ENCODE data around the gene HMGN1. TPM values are rescaled to one million over a fixed set of nuclear protein-coding genes. Genes with fewer than 3 reads are reported as not detected.

HMGN1 gene
- total and polyA plus RNA-seq, 4 donors = 34.6 to 92.3 (median 55.0) TPM

DNA sequence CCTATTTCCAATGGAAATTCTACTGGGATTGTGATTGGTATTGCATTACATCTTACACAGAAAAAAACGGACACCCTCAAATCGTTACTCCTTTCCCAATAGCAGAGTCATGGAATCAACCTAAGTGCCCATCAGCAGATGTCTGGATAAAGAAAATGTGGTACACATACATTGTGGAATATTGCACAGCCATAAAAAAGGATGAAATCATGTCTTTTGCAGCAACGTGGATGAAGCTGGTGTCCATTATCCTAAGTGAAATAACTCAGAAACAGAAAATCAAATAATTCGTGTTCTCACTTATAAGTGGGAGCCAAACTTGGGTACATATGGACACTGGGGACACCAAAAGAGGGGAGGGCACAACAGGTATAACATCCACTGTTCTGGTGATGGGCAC is 14.3 kb downstream of the HMGN1 start:
- 94% methylated on average over 4 of the region's 4 CpGs for WGBS

GRCh38 chr21:39332175-39332574 is 16.7 kb downstream of the HMGN1 start:
- no peaks in the 10 kb centered on the region for H3K4me1 ChIP-seq (ENCODE audit: control insufficient read depth in 4 of 4, insufficient read depth in 4 of 4, low read length in 3 of 4)
- no peak overlapping the region for H3K27ac ChIP-seq (ENCODE audit: low read depth in 1 of 2, low read length in 2 of 2)
- H3K9ac ChIP-seq (ENCODE audit: low read depth in 1 of 2, low read length in 2 of 2) = no peak overlapping the region
- no peak overlapping the region for H3K4me3 ChIP-seq (ENCODE audit: low read depth in 1 of 3, low read length in 3 of 3)
- no peaks in the 10 kb centered on the region for H3K27me3 ChIP-seq (ENCODE audit: control insufficient read depth in 4 of 4, insufficient read depth in 4 of 4, low read length in 3 of 4)
- no peaks in the 10 kb centered on the region for H3K36me3 ChIP-seq (ENCODE audit: control insufficient read depth in 4 of 4, insufficient read depth in 3 of 4, low read depth in 1 of 4, low read length in 3 of 4)
- WGBS = 70% methylated on average over 8 of the region's 8 CpGs
- no peak for DNase-seq (ENCODE audit: low spot score)
- no peak for TF ChIP-seq TAF1 (conservative IDR thresholded peaks at IDR 0.05)
- TF ChIP-seq YY1 (IDR thresholded peaks at IDR 0.05) = no peak
- no peak for TF ChIP-seq GABPA (IDR thresholded peaks at IDR 0.05 in 1 of 2, conservative IDR thresholded peaks at IDR 0.05 in 1 of 2)
- TF ChIP-seq FOXA2 (IDR thresholded peaks at IDR 0.05) = no peak
- no peak for TF ChIP-seq RXRA (IDR thresholded peaks at IDR 0.05)
- no peak for TF ChIP-seq HNF4A (conservative IDR thresholded peaks at IDR 0.05)
- TF ChIP-seq RAD21 (IDR thresholded peaks at IDR 0.05) = no peak
- no peak for TF ChIP-seq JUND (IDR thresholded peaks at IDR 0.05)
- no peak for TF ChIP-seq MAX (IDR thresholded peaks at IDR 0.05)
- no peak for TF ChIP-seq SP1 (IDR thresholded peaks at IDR 0.05)
- TF ChIP-seq ZBTB33 (IDR thresholded peaks at IDR 0.05) = no peak
- TF ChIP-seq, protein P1, sequence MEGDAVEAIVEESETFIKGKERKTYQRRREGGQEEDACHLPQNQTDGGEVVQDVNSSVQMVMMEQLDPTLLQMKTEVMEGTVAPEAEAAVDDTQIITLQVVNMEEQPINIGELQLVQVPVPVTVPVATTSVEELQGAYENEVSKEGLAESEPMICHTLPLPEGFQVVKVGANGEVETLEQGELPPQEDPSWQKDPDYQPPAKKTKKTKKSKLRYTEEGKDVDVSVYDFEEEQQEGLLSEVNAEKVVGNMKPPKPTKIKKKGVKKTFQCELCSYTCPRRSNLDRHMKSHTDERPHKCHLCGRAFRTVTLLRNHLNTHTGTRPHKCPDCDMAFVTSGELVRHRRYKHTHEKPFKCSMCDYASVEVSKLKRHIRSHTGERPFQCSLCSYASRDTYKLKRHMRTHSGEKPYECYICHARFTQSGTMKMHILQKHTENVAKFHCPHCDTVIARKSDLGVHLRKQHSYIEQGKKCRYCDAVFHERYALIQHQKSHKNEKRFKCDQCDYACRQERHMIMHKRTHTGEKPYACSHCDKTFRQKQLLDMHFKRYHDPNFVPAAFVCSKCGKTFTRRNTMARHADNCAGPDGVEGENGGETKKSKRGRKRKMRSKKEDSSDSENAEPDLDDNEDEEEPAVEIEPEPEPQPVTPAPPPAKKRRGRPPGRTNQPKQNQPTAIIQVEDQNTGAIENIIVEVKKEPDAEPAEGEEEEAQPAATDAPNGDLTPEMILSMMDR (IDR thresholded peaks at IDR 0.05; ENCODE audit: low read depth, low read length, missing input control) = no peak
- TF ChIP-seq HNF4G (IDR thresholded peaks at IDR 0.05) = no peak
- TF ChIP-seq FOXA1 (IDR thresholded peaks at IDR 0.05) = no peak
- TF ChIP-seq NR2F2 (IDR thresholded peaks at IDR 0.05) = no peak
- TF ChIP-seq, protein P2, sequence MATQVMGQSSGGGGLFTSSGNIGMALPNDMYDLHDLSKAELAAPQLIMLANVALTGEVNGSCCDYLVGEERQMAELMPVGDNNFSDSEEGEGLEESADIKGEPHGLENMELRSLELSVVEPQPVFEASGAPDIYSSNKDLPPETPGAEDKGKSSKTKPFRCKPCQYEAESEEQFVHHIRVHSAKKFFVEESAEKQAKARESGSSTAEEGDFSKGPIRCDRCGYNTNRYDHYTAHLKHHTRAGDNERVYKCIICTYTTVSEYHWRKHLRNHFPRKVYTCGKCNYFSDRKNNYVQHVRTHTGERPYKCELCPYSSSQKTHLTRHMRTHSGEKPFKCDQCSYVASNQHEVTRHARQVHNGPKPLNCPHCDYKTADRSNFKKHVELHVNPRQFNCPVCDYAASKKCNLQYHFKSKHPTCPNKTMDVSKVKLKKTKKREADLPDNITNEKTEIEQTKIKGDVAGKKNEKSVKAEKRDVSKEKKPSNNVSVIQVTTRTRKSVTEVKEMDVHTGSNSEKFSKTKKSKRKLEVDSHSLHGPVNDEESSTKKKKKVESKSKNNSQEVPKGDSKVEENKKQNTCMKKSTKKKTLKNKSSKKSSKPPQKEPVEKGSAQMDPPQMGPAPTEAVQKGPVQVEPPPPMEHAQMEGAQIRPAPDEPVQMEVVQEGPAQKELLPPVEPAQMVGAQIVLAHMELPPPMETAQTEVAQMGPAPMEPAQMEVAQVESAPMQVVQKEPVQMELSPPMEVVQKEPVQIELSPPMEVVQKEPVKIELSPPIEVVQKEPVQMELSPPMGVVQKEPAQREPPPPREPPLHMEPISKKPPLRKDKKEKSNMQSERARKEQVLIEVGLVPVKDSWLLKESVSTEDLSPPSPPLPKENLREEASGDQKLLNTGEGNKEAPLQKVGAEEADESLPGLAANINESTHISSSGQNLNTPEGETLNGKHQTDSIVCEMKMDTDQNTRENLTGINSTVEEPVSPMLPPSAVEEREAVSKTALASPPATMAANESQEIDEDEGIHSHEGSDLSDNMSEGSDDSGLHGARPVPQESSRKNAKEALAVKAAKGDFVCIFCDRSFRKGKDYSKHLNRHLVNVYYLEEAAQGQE (IDR thresholded peaks at IDR 0.05) = no peak
- TF ChIP-seq, protein P3, sequence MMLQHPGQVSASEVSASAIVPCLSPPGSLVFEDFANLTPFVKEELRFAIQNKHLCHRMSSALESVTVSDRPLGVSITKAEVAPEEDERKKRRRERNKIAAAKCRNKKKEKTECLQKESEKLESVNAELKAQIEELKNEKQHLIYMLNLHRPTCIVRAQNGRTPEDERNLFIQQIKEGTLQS (IDR thresholded peaks at IDR 0.05) = no peak
- no peak for TF ChIP-seq EGR1 (IDR thresholded peaks at IDR 0.05; ENCODE audit: low read depth in 2 of 2)
- no peaks in the 10 kb centered on the region for H3K9me3 ChIP-seq (ENCODE audit: control insufficient read depth in 4 of 4, low read length in 3 of 4)

More for the DNA sequence above, 14.3 kb downstream of the HMGN1 start:
- H3K9ac ChIP-seq (ENCODE audit: low read depth in 1 of 2, low read length in 2 of 2) = no peak overlapping the region
- no peaks in the 10 kb centered on the region for H3K36me3 ChIP-seq (ENCODE audit: control insufficient read depth in 4 of 4, insufficient read depth in 3 of 4, low read depth in 1 of 4, low read length in 3 of 4)
- no peaks in the 10 kb centered on the region for H3K27me3 ChIP-seq (ENCODE audit: control insufficient read depth in 4 of 4, insufficient read depth in 4 of 4, low read length in 3 of 4)
- no peak overlapping the region for H3K27ac ChIP-seq (ENCODE audit: low read depth in 1 of 2, low read length in 2 of 2)
- no peaks in the 10 kb centered on the region for H3K4me1 ChIP-seq (ENCODE audit: control insufficient read depth in 4 of 4, insufficient read depth in 4 of 4, low read length in 3 of 4)
- no peak overlapping the region for H3K4me3 ChIP-seq (ENCODE audit: low read depth in 1 of 3, low read length in 3 of 3)
- no peaks in the 10 kb centered on the region for H3K9me3 ChIP-seq (ENCODE audit: control insufficient read depth in 4 of 4, low read length in 3 of 4)
- DNase-seq (ENCODE audit: low spot score) = no peak
- TF ChIP-seq SP1 (IDR thresholded peaks at IDR 0.05) = no peak
- no peak for TF ChIP-seq HNF4G (IDR thresholded peaks at IDR 0.05)
- TF ChIP-seq JUND (IDR thresholded peaks at IDR 0.05) = no peak
- TF ChIP-seq GABPA (IDR thresholded peaks at IDR 0.05 in 1 of 2, conservative IDR thresholded peaks at IDR 0.05 in 1 of 2) = no peak
- TF ChIP-seq, protein P3 (IDR thresholded peaks at IDR 0.05) = no peak
- TF ChIP-seq, protein P1 (IDR thresholded peaks at IDR 0.05; ENCODE audit: low read depth, low read length, missing input control) = no peak
- TF ChIP-seq EGR1 (IDR thresholded peaks at IDR 0.05; ENCODE audit: low read depth in 2 of 2) = no peak
- TF ChIP-seq FOXA1 (IDR thresholded peaks at IDR 0.05) = no peak
- no peak for TF ChIP-seq TAF1 (conservative IDR thresholded peaks at IDR 0.05)
- TF ChIP-seq HNF4A (conservative IDR thresholded peaks at IDR 0.05) = no peak
- TF ChIP-seq RXRA (IDR thresholded peaks at IDR 0.05) = no peak

Data from liver (tissue), 9 donors.